Measurements from ENCODE around the gene CREB3L1.
A peak's percentile ranks its signal among the peaks of the same experiment; 100 is the strongest.

CREB3L1 gene

DNA sequence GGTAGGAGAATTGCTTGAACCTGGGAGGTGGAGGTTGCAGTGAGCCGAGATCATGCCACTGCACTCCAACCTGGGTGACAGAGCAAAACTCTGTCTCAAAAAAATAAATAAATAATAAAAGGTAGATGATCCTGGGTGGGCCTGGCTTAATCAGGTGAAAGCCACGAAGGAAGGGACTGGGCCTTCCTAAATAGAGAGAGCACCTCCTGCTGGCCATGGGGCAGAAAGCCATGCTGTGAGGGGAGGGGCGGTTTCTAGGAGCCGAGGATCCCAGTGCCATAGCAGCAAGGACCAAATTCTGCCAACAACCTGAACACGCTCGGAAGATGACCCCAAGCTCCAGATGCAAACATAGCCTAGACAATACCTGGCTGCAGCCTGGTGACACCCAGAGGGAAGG lies 45.3 kb downstream of the CREB3L1 start:
- DNase-seq (ENCODE audit: low read depth), result no peak

DNA sequence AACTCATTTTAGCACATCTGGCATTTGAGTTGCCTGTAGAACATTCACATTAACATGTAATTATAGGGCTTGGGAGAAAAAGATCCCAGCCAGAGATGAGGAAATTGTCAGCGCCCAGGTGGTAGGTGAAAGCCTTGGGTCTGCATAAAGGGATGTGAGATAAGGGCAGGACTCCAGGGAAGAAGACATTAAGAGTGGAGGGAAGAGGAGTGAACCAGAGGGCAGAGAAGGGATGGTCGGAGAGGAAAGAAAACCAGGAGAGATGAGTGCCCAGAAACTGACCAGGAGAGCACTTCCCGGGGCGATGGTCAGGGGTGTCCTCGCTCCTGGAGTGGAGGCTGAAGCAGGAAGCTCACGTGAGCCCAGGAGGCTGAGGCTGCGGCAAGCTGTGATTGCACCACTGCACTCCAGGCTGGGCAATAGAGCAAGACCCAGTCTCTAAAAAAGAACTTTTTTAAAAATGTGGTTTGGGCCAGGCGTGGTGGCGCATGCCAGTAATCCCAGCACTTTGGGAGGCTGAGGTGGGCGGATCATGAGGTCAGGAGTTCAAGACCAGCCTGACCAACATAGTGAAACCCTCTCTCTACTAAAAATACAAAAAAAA lies 49.5 kb downstream of the CREB3L1 start:
- DNase-seq (ENCODE audit: low read depth), result no peak

DNA sequence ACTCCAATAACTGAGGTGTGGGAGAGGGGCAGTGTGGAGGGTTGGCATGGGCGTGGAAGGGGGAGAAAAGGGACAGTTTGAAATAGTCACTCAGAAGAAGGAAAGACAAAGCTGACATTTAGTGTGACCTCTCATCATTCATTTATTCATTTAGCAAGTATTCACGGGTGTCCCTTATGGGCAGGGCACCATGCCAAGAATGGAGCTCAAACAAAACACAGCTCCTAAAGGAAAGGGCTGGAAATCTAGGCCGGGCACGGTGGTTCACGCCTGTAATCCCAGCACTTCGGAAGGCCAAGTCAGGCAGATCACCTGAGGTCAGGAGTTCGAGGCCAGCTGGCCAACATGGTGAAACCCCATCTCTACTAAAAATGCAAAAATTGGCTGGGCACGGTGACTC lies 50.4 kb downstream of the CREB3L1 start:
- DNase-seq (ENCODE audit: low read depth), result no peak

- DNase-seq (ENCODE audit: low read depth), result no peak
Measured at GRCh38 chr11:46330154-46330553, 52.7 kb downstream of the CREB3L1 start.

DNA sequence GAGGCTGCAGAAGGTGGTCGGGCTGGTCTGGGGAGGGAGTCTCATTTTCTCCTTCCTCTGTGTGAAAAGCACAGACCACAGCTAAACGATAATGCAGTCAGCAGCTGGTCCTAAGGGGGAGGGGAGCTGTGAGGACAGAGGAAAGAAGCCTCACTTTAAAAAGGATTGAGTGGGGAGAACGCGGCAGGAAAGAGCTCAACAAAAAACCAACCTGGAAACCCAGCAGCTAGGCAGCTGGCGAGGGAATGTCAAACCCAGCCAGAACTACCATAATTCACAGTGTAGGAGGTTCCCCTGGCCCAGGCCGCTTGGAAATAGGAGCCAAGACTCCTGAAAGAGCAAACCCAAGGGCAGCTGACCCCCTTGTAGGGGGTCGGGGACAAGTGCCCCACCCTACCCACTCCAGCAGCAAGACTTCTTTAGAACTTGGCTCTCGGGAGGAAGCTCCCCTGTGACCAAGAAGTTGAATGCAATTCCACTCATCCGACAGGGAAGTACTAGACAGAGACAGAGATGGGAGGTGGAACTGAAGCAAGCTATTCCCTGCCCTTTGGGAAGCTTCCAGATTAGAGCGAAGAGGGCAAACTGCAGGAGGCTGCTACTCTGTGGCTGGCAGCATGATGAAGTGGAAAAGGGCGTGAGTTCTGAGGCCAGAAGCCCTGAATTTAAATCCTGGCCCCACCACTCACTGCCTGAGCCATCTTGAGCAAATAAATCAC lies 53.3 kb downstream of the CREB3L1 start:
- DNase-seq (ENCODE audit: low read depth), result no peak

- no peak for DNase-seq (ENCODE audit: low read depth)
Measured at GRCh38 chr11:46331282-46331984, 54.0 kb downstream of the CREB3L1 start.

- no peak for DNase-seq (ENCODE audit: low read depth)
Measured at GRCh38 chr11:46332093-46332567, 54.7 kb downstream of the CREB3L1 start.

GRCh38 chr11:46332568-46333393 lies 55.3 kb downstream of the CREB3L1 start:
- no peak for DNase-seq (ENCODE audit: low read depth)

DNA sequence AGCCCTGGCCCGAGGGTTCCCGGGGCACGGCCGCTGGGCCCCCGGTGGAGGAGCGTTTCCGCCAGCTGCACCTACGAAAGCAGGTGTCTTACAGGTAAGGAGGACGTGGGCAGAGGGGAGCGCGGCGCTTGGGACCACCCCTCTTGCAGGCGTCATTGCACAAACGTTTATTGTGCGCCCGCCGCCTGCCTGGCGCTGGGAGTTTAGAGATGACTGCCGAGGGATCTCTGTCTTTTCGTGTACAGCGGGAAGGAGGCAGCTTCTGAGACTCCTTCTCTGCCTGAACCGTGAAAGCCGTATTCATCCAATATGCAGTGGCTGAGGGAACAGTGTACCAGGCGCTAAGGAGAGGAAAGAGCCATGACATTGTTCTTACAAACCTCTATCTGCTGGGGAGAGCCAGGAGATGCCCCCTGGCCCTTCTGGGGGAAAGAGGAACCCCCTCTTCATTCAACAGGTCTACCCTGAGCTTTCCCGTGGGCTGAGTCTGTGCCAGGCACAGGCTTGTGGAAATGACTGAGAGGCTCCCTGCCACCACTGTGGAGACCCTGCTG lies 56.0 kb downstream of the CREB3L1 start:
- no peak for DNase-seq (ENCODE audit: low read depth)

- DNase-seq (ENCODE audit: low read depth), result no peak
Measured at GRCh38 chr11:46334211-46334610, 56.7 kb downstream of the CREB3L1 start.

DNA sequence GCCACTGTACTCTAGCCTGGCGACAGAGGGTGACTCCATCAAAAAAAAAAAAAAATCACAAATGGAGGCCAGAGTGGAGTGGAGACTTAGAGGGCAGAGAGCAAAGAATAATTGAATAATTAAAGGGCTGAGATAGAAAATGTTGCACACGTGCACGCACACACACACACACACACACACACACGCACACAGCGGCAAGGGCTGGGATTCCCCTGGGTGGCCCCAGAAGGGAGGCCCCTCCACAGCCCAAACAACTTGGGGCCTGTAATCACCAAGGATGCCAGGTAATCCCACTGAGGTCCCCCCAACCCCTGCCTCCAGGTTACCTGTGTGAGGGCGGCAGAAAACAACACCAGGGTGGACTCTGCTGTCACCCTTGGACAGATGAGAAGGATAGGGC lies 57.8 kb downstream of the CREB3L1 start:
- DNase-seq (ENCODE audit: low read depth), result no peak

GRCh38 chr11:46335890-46336562 lies 58.6 kb downstream of the CREB3L1 start:
- DNase-seq (ENCODE audit: low read depth), result no peak

DNA sequence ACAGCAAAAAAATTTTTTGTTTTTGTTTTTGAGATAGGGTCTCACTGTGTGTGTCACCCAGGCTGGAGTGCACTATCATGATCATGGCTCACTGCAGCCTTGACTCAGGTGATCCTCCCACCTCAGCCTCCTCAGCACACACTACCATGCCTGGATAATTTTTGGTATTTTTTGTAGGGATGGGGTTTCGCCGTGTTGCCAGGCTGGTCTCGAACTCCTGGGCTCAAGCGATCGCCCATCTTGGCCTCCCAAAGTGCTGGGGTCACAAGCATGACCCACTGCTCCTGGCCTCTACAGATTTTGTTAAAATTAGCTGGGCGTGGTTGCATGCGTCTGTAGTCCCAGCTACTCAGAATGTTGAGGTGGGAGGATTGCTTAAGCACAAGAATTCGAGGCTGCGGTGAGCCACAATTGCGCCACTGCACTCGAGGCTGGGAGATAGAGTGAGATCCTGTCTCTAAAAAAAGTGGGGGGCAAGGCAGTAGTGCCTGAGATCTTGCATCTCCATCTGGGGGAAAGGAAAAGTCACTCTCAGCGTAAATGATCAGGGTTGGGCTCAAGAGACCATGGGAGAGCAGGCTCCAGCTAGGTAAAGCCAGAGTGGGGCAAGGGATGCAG lies 59.2 kb downstream of the CREB3L1 start:
- DNase-seq (ENCODE audit: low read depth), result peak; percentile 85

GRCh38 chr11:46337626-46338345 lies 60.3 kb downstream of the CREB3L1 start:
- DNase-seq (ENCODE audit: low read depth), result no peak

- DNase-seq (ENCODE audit: low read depth), result no peak
Measured at GRCh38 chr11:46338636-46338987, 61.1 kb downstream of the CREB3L1 start.

- no peak for DNase-seq (ENCODE audit: low read depth)
Measured at GRCh38 chr11:46338988-46339666, 61.7 kb downstream of the CREB3L1 start.

- DNase-seq (ENCODE audit: low read depth), result no peak
Measured at GRCh38 chr11:46339816-46340215, 62.4 kb downstream of the CREB3L1 start.

DNA sequence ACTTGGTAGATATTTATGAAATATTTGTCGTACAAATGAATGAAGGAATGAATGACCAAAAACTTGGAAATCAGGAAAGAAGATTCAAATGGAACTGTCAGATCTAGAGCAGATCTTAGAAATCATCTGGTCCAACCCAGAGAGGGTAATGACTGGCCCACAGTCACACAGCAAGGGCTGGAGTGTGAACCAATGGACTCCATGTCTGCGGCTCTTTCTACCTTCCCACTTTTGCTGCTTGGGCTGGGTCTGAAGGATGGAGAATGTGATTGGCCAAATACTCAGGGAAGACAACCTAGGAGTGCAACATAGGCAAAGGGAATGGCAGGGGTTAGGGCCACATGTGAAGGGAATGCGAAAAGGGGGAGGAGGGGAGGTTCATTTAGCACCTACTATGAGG lies 64.0 kb downstream of the CREB3L1 start:
- DNase-seq (ENCODE audit: low read depth), result no peak

DNA sequence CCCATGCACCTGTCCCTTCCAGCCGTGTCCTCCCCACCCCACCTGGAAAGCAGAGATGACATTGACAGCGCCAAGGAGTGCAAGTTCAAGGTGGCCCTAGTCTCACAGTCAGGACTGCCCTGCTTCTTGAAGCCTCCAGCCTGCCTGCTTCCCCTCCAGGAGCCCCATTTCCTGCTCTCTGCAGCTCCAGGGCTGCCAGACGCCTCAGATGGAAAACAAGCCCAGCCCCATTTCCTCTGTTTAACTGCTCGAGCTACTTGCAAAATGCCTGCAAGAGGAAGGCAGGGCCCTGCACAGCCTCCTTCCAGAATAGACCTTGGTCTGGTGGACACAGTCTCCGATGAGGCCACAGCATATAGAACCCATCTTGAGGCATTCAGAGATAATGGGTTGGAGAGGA lies 64.8 kb downstream of the CREB3L1 start:
- DNase-seq (ENCODE audit: low read depth), result no peak

DNA sequence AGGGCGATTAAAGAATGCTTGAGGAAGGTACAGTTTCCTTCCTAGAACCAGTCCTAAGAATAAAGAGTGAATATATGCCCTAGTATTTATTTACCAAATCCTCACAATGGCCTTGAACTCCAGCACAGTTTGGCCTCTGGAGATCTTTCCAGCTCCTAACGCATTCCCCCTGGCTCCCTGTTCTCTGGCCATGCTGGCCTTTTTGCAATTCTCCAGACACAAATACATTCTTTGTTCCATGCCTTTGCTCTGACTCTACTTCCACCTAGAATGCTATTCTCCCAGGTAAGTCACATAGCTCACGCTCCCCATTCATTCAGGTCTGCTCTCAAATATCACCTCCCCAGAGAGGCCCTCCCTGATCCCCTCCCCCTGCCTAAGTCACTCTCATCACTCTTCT lies 66.1 kb downstream of the CREB3L1 start:
- no peak for DNase-seq (ENCODE audit: low read depth)

All from CMK (cell line).